Muscle of arm (tissue), 12 donors: ENCODE measurements around the gene SSX2IP. TPM values are rescaled to one million over a fixed set of nuclear protein-coding genes. Genes with fewer than 3 reads are reported as not detected.
"Not testable (repeated sequence)": the region's sequence is repeated elsewhere in the genome, so short reads cannot be mapped to it uniquely, and the experiment has no call there.

ENCODE experiments used
- DNase-seq: peaks from one replicate; pipeline ENCODE4 v3.0.0-alpha.2; 2013
- polyA plus RNA-seq, 12 donors: library from polyadenylated mRNA; unstranded; fragments of 120-200 nt; gene quantifications; one replicate each; pipeline ENCODE4 v1.2.1, GENCODE V29; 2013; ENCODE audit not compliant: insufficient read length in 12 of 12

The SSX2IP gene
- polyA plus RNA-seq, 12 donors, result 12.5 to 24.7 (median 18.1) TPM; not detected in 1

DNA sequence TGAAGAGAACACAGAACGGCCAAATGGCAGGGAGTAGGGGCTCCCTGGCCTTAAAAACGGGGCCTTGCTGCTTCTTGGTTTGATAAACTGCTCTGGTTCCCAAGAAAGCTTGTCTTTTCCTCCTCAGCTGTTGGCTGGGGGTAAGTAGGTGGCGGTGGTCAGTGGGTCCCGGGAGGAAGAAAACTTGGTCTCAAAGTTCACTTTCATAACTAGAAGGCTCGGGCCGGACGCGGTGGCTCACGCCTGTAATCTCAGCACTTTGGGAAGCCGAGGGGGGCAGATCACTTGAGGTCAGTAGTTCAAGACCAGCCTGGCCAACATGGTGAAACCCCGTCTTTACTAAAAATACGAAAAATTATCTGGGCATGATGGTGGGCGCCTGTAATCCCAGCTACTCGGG lies 68.7 kb downstream of the SSX2IP start:
- no peak for DNase-seq

DNA sequence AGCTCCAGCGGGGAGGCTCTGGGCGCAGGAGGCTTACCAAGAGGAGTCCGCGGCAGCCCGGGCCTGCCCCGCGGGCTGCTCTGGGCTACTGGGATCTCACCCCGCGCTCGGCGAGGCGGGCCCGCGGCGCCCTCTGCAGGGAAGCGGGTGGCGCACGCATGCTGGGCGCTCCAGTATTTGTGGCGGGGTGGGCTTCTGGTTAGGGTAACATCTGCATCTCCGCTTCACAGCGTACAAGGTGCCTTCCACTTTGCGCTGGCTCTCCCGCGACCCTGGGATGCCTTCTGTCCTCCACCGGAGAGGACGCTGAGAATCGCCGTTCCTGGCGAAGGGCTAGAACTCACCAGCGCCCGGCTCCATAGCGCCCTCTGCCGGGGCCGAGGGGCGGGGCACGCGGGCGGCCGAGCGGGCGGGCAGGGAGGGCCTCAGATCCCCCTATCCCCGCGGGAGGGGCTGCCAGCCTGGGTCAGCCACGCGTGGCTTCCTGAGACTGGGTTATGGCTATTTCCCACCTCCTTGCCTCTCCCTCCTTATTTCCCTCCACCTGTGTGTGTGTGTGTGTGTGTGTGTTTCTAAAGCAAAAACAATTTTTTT lies 69.4 kb downstream of the SSX2IP start:
- DNase-seq, result peak; percentile 68

- DNase-seq, result no peak
Measured at GRCh38 chr1:84619383-84620102, 70.7 kb downstream of the SSX2IP start.

DNA sequence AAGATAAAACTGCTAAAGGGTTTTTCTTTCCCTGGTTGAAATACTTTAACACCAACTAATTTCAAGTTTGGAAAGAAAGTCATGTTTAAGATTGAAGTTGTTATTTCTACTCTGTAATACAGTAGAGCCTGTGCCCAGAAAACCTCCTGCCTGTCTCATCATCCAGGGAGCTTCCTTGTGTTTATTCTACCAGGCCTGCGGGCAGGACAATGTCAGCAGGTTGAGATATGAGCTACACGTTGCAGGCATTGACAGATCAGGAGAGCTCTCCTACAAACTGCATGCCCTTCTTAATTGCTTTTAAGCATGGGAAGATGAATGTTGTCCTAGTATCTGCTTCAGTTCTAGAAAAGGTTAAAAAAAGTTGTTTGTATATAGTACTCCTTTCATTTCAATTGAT lies 72.9 kb downstream of the SSX2IP start:
- DNase-seq, result no peak

GRCh38 chr1:84615790-84616189 lies 74.5 kb downstream of the SSX2IP start:
- DNase-seq, result no peak

GRCh38 chr1:84613887-84614286 lies 76.4 kb downstream of the SSX2IP start:
- no peak for DNase-seq

DNA sequence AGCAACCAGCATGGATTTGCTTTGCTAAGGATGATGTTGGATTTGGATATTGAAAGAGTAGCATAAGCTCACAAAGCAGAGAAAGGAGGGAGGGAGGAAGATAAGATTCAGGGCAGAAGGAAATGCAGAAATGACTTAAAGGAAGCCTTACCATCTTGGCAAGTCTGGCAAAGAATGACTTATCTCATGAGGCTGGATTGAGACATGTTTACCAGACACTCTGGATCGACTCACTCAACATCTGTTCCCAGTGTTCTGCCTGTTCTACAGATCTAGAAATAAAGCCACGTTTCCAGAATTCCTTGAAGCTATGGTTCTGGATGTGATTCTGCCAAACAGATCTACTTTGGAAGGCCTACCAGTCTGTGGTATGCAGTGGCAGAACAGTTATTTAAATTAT lies 77.2 kb downstream of the SSX2IP start:
- DNase-seq, result no peak

- no peak for DNase-seq
Measured at GRCh38 chr1:84611796-84612195, 78.5 kb downstream of the SSX2IP start.

GRCh38 chr1:84611091-84611490 lies 79.2 kb downstream of the SSX2IP start:
- no peak for DNase-seq

GRCh38 chr1:84606977-84607376 lies 83.3 kb downstream of the SSX2IP start:
- no peak for DNase-seq

DNA sequence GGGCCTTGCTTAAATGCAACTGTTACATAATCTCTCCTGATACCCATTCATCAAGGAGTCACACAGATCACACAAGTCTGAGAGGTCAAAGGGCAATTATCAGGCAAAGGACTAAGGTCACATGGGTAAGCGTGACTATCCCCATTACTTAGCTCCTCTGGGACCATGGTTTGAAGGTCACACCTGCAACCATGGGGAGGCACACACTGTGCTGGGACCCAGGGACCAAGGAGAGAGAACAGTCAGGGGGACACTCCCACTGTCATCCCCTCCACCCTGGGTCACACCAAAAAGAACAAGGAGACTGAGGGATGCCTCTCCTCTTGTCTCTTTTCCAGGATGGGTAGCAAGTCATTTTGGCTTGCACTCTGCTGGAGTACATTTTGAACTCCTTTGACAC lies 85.1 kb downstream of the SSX2IP start:
- no peak for DNase-seq

DNA sequence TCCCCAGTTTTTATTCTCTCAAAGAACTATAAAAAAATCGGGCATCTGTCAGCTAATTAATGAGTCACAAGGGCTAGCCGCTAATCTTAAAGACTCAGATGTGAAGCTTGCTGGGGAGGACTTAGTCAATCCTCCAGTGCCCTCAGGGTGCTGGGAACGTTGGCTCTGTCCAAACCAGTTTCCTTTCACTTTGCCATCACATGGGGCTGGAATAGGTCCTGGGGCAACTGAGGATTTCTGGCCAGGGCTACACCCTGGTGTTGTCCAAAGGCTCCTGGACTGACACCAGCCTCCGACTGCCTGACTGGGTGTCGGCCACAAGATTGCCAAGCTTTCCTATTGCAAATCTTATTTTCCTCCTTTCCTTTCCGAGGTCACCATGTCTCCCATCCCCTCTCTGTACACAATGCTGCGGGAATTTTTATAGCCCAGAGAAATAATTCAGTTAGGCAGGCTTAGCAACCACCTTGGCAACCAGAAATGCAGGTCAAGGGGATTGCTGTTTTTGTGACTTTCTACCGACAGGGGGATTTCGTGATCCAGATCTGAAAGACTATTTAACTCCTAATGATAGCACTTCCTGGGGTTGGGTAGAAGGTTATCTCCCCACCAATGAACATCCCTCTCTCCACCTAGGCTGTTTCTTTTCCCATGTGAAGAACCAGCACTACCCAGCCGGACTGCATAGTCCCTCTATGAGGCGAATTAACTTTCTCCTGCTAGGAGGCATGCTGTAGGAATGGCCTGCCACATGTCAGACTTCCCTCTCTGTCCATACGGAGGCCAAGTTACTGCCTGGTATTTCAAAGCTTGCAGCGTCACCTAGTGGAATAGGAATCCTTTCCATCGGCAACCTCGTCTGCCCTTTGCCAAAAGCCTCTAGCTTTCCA lies 86.1 kb downstream of the SSX2IP start:
- no peak for DNase-seq

DNA sequence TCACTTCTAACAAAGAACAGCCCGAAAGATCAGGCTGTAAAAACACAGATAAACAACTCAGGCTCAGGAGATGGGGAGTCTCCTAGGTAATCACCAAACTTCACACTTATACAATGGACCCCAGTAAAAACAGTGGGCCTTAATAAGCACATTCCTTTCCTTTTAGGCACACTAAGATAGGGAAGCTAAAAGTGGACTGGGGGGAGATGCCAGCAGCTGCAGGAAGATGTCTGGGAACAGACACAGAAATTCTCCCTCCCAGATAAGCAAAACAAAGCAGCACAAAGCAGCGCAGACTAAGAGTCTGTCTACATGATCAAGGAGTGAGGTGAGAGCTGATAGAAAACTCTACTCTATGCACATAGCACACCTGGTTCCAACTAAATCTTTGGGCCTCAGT lies 87.0 kb downstream of the SSX2IP start:
- DNase-seq, result no peak

GRCh38 chr1:84600796-84601195 lies 89.5 kb downstream of the SSX2IP start:
- no peak for DNase-seq

DNA sequence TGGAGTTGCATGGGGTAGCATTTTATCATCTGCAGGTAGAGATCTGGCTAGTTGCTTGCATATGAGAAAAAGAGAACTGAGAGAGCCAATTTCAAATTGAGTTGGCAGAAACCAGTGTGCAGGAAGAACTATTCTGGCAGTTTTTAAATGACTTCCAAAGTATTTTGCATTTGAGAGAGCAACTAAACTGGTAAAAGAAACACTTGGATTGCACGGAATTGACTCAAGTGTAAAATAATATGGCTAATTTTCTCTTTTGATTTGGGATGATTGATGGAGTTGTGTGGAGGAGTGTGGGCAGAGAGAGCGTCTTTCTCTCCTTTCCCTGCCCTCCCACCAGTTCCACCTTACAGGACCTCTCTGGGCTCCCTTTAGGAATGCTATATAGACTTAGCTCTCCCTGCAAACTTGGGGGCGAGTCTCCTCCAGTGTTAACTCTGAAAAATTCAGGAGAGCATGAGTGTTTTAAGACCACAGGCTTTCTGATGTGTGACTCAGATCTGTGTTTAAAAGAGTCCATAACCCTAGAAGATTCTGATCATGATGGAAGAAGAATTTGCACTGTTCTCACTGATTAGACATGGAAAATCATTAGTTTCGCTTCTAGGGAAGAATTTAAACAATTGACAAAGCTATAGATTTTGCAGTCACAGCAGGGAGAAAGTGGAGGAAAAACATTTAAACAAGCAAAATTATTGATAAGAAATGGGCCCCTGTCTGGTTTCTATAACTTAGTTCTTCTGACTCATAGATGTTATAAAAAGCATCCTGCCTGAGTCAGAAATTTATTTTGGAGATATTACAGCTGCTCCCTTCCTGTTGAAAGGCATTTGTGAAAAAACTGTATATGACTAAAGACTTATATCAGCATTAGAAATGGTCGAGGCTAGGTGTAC lies 91.2 kb downstream of the SSX2IP start:
- no peak for DNase-seq

- DNase-seq, result no peak
Measured at GRCh38 chr1:84598418-84598817, 91.8 kb downstream of the SSX2IP start.

GRCh38 chr1:84597011-84597410 lies 93.2 kb downstream of the SSX2IP start:
- no peak for DNase-seq

GRCh38 chr1:84594959-84595358 lies 95.3 kb downstream of the SSX2IP start:
- not testable (repeated sequence) for DNase-seq
